Type B pancreatic cell (in vitro differentiated cells): ENCODE measurements around the gene IFRD1. TPM values are rescaled to one million over a fixed set of nuclear protein-coding genes. Genes with fewer than 3 reads are reported as not detected.
"Not testable (repeated sequence)": the region's sequence is repeated elsewhere in the genome, so short reads cannot be mapped to it uniquely, and the experiment has no call there.

ENCODE experiments used
- DNase-seq: peaks from one replicate; pipeline ENCODE4 v3.0.0; 2021; ENCODE audit warnings: mixed read lengths; ENCODE audit not compliant: unreplicated experiment; ENCODE audit errors: extremely low spot score
- H3K27ac Mint-ChIP-seq: 2 replicates; pipeline ENCODE4 v1.8.0; 2021; ENCODE audit warnings: mild to moderate bottlenecking, mixed read lengths
- H3K27me3 Mint-ChIP-seq: 2 replicates; pipeline ENCODE4 v1.8.0; 2021; ENCODE audit warnings: mixed read lengths
- H3K36me3 Mint-ChIP-seq: 2 replicates; pipeline ENCODE4 v1.8.0; 2021; ENCODE audit warnings: mixed read lengths
- H3K4me1 Mint-ChIP-seq: one replicate; pipeline ENCODE4 v1.8.0; 2021; ENCODE audit warnings: mixed read lengths; ENCODE audit not compliant: unreplicated experiment
- H3K4me3 Mint-ChIP-seq: 2 replicates; pipeline ENCODE4 v1.8.0; 2021; ENCODE audit warnings: mild to moderate bottlenecking, mixed read lengths
- H3K9me3 Mint-ChIP-seq: 2 replicates; pipeline ENCODE4 v1.8.0; 2021; ENCODE audit warnings: mixed read lengths
- CTCF ChIP-seq: fragments of 200-600 bp; sonication (generic); conservative IDR thresholded peaks from 2 replicates; pipeline ENCODE4 v1.5.0; 2021; ENCODE audit warnings: antibody characterized with exemption, mild to moderate bottlenecking
- total RNA-seq: library from RNA; stranded (reverse); gene quantifications from 2 replicates; pipeline ENCODE4 v1.2.1, GENCODE V29; 2021; ENCODE audit warnings: low replicate concordance

The IFRD1 gene
- total RNA-seq, 1 donor from 2014 or later = 78.4 TPM

DNA sequence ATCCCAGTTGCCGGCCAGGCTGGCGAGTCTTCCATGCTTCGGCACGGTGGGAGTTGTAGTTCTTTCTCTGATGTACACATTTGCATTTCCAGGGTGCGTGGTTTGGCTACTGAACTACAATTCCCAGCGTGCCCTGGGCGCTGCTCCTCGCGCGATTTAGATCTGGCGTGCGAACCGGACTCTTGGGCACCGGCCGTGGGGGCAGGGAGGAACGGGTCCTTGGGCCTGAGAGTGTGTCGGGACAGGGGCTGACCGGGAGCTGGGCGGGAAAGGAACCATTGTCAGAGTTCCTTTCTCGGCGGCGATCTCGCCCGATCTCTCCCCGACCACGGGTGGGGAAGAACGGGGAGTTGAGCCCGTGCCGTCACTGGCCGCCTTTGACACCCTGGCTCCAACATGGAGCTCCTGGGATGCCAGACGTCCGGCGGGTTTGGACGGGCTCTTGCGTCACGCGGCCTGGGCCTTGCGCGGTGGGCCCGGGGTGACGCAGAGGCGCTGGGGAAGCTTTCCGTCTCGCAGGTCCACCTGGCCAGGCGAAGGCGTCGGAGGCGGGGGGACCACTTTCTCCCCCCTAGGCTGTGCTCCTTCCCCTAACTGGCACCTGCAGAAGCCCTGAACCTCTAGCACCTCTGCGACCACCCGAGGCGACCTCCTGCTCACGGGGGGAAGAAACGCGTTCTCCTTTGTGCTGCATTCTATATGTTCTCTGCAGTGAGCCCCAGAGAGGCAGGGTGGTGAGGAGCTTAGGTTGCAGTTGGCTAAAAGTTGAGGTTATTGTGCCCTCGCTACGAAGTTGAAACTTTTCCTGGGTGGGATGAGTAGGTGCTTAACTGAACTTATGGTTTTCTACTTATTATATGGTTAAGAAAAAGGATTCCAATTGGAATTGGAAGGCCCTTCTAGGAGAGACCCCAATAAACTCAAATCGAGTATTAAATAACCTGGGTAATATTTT is 824 bp downstream of the IFRD1 start:
- Mint-ChIP-seq H3K27ac (peak overlapping the region; percentile 100), H3K27me3 (peaks cover 2% of the 10 kb centered on the region), H3K4me1 (peaks cover 18% of the 10 kb centered on the region), H3K9me3 (no peaks in the 10 kb centered on the region), H3K36me3 (peaks cover 10% of the 10 kb centered on the region), H3K4me3 (peak overlapping the region; percentile 99)
- peak; percentile 94 for DNase-seq
- no peak for TF ChIP-seq CTCF

- peaks cover 18% of the 10 kb centered on the region for H3K4me1 Mint-ChIP-seq
- TF ChIP-seq CTCF = peak; percentile 65
- H3K9me3 Mint-ChIP-seq = no peaks in the 10 kb centered on the region
- peak overlapping the region; percentile 100 for H3K27ac Mint-ChIP-seq
- peak overlapping the region; percentile 99 for H3K4me3 Mint-ChIP-seq
- H3K27me3 Mint-ChIP-seq = peaks cover 2% of the 10 kb centered on the region
- H3K36me3 Mint-ChIP-seq = peaks cover 11% of the 10 kb centered on the region
- DNase-seq = no peak
These were observed 2.0 kb downstream of the IFRD1 start for GRCh38 chr7:112452102-112452888.

DNA sequence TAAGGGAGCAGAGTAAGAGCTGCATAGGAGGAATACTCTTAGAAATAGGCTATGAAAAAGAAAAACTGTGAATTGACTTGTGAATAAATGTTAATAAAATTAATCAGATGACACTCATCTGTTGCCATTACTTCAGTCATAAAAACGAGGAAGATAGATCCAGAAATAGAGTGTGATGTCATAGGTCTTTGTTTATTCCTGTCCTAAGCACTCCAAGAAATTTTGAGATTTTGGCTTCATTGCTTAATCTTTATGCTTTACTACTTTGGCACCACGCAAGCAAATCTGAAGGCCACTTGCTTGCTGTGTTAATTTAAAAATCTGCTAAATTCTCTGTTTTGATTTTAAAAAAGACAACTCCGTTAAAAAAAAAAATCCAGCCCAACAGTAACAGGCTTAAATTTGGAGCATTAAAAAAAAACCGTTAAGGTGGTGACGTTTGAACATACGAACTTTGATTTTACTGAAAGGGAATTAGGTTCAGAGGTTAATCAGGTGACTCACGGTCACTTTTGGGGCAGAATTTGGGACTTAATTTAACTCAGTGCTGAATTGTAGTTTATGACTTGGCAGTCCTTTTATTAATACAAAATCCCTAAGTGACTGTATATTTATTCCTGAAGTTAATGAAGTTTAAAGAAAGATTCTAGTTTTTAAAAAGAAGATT is 3.4 kb downstream of the IFRD1 start:
- H3K4me1 Mint-ChIP-seq = peaks cover 15% of the 10 kb centered on the region
- H3K4me3 Mint-ChIP-seq = peak overlapping the region; percentile 74
- peak overlapping the region; percentile 52 for H3K27ac Mint-ChIP-seq
- DNase-seq = no peak
- peaks cover 13% of the 10 kb centered on the region for H3K36me3 Mint-ChIP-seq
- peaks cover 2% of the 10 kb centered on the region for H3K27me3 Mint-ChIP-seq
- TF ChIP-seq CTCF = no peak
- no peaks in the 10 kb centered on the region for H3K9me3 Mint-ChIP-seq

- not testable (repeated sequence) for H3K9me3 Mint-ChIP-seq, H3K4me1 Mint-ChIP-seq, H3K27me3 Mint-ChIP-seq, DNase-seq, H3K27ac Mint-ChIP-seq
- Mint-ChIP-seq H3K36me3 (peaks cover 19% of the 10 kb centered on the region), H3K4me3 (peak overlapping the region; percentile 23)
These were observed 3.9 kb downstream of the IFRD1 start for GRCh38 chr7:112454191-112454590.

DNA sequence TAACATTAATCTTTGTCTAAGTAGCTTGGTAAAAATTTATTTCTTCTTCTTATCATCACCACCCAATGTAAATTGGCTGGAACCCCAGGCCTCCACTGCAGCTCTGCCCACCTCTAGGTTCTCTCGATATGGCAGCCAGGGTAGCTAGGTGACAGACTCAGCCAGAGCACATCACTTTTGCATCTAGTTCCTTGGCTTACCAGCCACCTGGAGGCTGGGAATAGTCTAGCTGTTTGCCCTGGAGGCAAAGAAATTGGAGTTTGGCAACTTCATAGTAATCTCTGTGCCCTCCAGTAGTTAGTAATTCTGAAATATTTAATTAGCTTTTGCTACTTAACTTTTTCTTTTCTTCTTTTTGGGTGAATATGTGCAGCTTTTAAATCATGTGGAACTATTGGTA is 9.4 kb downstream of the IFRD1 start:
- H3K36me3 Mint-ChIP-seq = peaks cover 56% of the 10 kb centered on the region
- H3K9me3 Mint-ChIP-seq = no peaks in the 10 kb centered on the region

More for the DNA sequence above, 9.4 kb downstream of the IFRD1 start:
- no peaks in the 10 kb centered on the region for H3K4me1 Mint-ChIP-seq
- H3K4me3 Mint-ChIP-seq = no peak overlapping the region
- no peak for TF ChIP-seq CTCF
- H3K27me3 Mint-ChIP-seq = no peaks in the 10 kb centered on the region
- no peak for DNase-seq
- H3K27ac Mint-ChIP-seq = no peak overlapping the region
